Mucosa of descending colon (tissue), 3 donors: ENCODE results near the gene TP63. TPM values are rescaled to one million over a fixed set of nuclear protein-coding genes. Genes with fewer than 3 reads are reported as not detected.

Source experiments
- ATAC-seq: fragments of 200-7000 bp; cut with Tn5 transposase; one replicate; pipeline ENCODE4 v1.9.1; 2020; ENCODE audit warnings: mild to moderate bottlenecking, moderate library complexity
- DNase-seq, 3 donors: peaks; one replicate each; pipeline ENCODE4 v3.0.0-alpha.2; 2020
- H3K36me3 ChIP-seq: fragments of 200-600 bp; one replicate; pipeline ENCODE4 v1.8.0; 2021; ENCODE audit warnings: low read depth, mild to moderate bottlenecking
- H3K4me1 ChIP-seq: fragments of 200-600 bp; one replicate; pipeline ENCODE4 v1.8.0; 2021; ENCODE audit warnings: low read depth, mild to moderate bottlenecking
- H3K4me3 ChIP-seq: fragments of 200-600 bp; one replicate; pipeline ENCODE4 v1.8.0; 2021; ENCODE audit warnings: mild to moderate bottlenecking
- H3K9me3 ChIP-seq: fragments of 200-600 bp; one replicate; pipeline ENCODE4 v1.8.0; 2021; ENCODE audit warnings: mild to moderate bottlenecking
- intact Hi-C, 2 donors: fragments of 100-400 bp; cut with DNase I in 1 of 2; cut with micrococcal nuclease in 1 of 2; formaldehyde crosslinking; loops; one replicate each; pipeline versions ENCODE4 v1.11.0 to v1.11.1; 2022; cut with DNase I, micrococcal nuclease
- total RNA-seq, 3 donors: library from RNA; stranded (reverse); fragmentation: NEBNext Ultra II Directional in 2 of 3; extraction: Animal tissue kit (Norgen Biotek cat#: 25700) in 2 of 3; gene quantifications; one replicate each; pipeline versions ENCODE4 v1.2.1 to v1.2.4, GENCODE V29; 2021 to 2023
- TF ChIP-seq, protein P1 (sequence below): fragments of 200-600 bp; IDR thresholded peaks from one replicate; pipeline ENCODE4 v1.8.0; 2022; ENCODE audit warnings: antibody characterized with exemption, mild to moderate bottlenecking
- donor health status: DM: no; HTN: no; CAD: no; lungs with moderate emphysema.
- donor health status: DM: no; HTN: no; CAD: no.
- donor health status: DM: no; HTN: yes; CAD: no.

Gene TP63
- total RNA-seq, 3 donors from 2014 or later = 0.31 to 0.57 TPM; not detected in 1

GRCh38 chr3:189773056-189773455 is 141.9 kb downstream of the TP63 start:
- no peaks in the 10 kb centered on the region for H3K36me3 ChIP-seq
- no peaks in the 10 kb centered on the region for H3K9me3 ChIP-seq
- ATAC-seq (no peak), DNase-seq (no peak)
- intact Hi-C loops = no loop called here
- no peaks in the 10 kb centered on the region for H3K4me1 ChIP-seq
- no peak overlapping the region for H3K4me3 ChIP-seq
- TF ChIP-seq, protein P1, sequence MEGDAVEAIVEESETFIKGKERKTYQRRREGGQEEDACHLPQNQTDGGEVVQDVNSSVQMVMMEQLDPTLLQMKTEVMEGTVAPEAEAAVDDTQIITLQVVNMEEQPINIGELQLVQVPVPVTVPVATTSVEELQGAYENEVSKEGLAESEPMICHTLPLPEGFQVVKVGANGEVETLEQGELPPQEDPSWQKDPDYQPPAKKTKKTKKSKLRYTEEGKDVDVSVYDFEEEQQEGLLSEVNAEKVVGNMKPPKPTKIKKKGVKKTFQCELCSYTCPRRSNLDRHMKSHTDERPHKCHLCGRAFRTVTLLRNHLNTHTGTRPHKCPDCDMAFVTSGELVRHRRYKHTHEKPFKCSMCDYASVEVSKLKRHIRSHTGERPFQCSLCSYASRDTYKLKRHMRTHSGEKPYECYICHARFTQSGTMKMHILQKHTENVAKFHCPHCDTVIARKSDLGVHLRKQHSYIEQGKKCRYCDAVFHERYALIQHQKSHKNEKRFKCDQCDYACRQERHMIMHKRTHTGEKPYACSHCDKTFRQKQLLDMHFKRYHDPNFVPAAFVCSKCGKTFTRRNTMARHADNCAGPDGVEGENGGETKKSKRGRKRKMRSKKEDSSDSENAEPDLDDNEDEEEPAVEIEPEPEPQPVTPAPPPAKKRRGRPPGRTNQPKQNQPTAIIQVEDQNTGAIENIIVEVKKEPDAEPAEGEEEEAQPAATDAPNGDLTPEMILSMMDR = no peak

- no peak for DNase-seq
- H3K4me1 ChIP-seq = no peaks in the 10 kb centered on the region
- intact Hi-C loops = no loop called here
- no peak for ATAC-seq
- H3K4me3 ChIP-seq = no peak overlapping the region
- TF ChIP-seq, protein P1 = no peak
- H3K36me3 ChIP-seq = no peaks in the 10 kb centered on the region
- no peaks in the 10 kb centered on the region for H3K9me3 ChIP-seq
Observed at GRCh38 chr3:189776149-189776824, 145.1 kb downstream of the TP63 start.

DNA sequence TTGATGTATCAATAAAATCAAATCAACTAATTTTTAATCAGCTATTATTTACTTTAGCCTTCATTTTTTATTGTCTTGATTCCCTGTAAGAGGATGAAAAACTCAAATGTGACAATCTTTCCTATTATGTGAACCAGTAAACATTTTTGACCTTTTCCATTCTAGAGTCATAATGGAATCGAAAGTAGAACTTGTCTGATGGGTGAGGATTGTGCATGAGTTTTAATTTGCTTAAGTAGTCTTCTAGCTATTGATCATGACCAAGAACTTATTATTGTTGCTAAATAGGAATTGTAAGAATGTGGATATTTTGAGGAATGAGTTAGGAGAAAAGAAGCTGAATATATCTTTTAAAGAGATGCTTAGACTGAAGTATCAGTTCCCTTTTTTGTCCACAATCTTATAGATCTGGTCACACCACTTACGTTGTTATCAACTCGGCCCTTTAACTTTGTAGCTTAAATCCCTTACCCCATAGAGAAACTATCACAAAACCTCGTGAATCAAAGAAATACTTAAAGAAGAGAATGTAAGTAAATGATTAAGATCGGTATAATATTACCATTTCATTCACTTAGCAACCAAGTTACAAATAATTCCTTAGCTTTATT is 147.3 kb downstream of the TP63 start:
- Histone ChIP-seq H3K36me3 (no peaks in the 10 kb centered on the region), H3K4me3 (no peak overlapping the region), H3K4me1 (no peaks in the 10 kb centered on the region), H3K9me3 (no peaks in the 10 kb centered on the region)
- intact Hi-C loops = no loop called here
- DNase-seq (no peak), ATAC-seq (no peak)
- TF ChIP-seq, protein P1 = no peak

- no peak for ATAC-seq
- intact Hi-C loops = no loop called here
- no peaks in the 10 kb centered on the region for H3K4me1 ChIP-seq
- H3K9me3 ChIP-seq = no peaks in the 10 kb centered on the region
- DNase-seq = no peak
- H3K4me3 ChIP-seq = no peak overlapping the region
- TF ChIP-seq, protein P1 = no peak
- no peaks in the 10 kb centered on the region for H3K36me3 ChIP-seq
Observed at GRCh38 chr3:189779166-189779565, 148.0 kb downstream of the TP63 start.

GRCh38 chr3:189780546-189781270 is 149.5 kb downstream of the TP63 start:
- Histone ChIP-seq H3K4me1 (no peaks in the 10 kb centered on the region), H3K9me3 (no peaks in the 10 kb centered on the region), H3K36me3 (no peaks in the 10 kb centered on the region), H3K4me3 (no peak overlapping the region)
- DNase-seq = no peak
- ATAC-seq = no peak
- intact Hi-C loops = no loop called here
- TF ChIP-seq, protein P1 = no peak
